T-helper 2 cell treated with Interferon-gamma antibody and Interleukin-4, amounts not matched to agents 100 ng/mL and 5 ng/mL, for 36 hours (primary cell): ENCODE measurements around the gene NPW. TPM values are rescaled to one million over a fixed set of nuclear protein-coding genes. Genes with fewer than 3 reads are reported as not detected.
"Not testable (repeated sequence)": the region's sequence is repeated elsewhere in the genome, so short reads cannot be mapped to it uniquely, and the experiment has no call there.

Source experiments
- intact Hi-C: fragments of 100-400 bp; cut with micrococcal nuclease; formaldehyde crosslinking; loops from one replicate; pipeline ENCODE4 v1.15.1; 2023
- total RNA-seq: library from RNA; stranded (reverse); gene quantifications from 2 replicates; pipeline ENCODE4 v1.2.3, GENCODE V29; 2022

Gene NPW
- total RNA-seq, 1 donor from 2014 or later, result 0.70 TPM

- intact Hi-C loops, result no loop called here
These were observed 13.7 kb downstream of the NPW start for GRCh38 chr16:2033057-2033908.

- intact Hi-C loops, result not testable (repeated sequence)
These were observed 14.5 kb downstream of the NPW start for GRCh38 chr16:2033909-2034695.

- intact Hi-C loops, result no loop called here
These were observed 15.3 kb downstream of the NPW start for GRCh38 chr16:2034696-2035430.

- intact Hi-C loops, result no loop called here
These were observed 16.0 kb downstream of the NPW start for GRCh38 chr16:2035431-2036199.

GRCh38 chr16:2036200-2036966, 16.8 kb downstream of the NPW start:
- intact Hi-C loops, result no loop called here

GRCh38 chr16:2037115-2037514, 17.5 kb downstream of the NPW start:
- intact Hi-C loops, result no loop called here

- intact Hi-C loops, result no loop called here
These were observed 18.2 kb downstream of the NPW start for GRCh38 chr16:2037647-2038381.

- intact Hi-C loops, result no loop called here
These were observed 19.0 kb downstream of the NPW start for GRCh38 chr16:2038382-2039231.

- intact Hi-C loops, result no loop called here
These were observed 19.9 kb downstream of the NPW start for GRCh38 chr16:2039274-2040031.

GRCh38 chr16:2040041-2040786, 20.6 kb downstream of the NPW start:
- intact Hi-C loops, result no loop called here

GRCh38 chr16:2040787-2041522, 21.4 kb downstream of the NPW start:
- intact Hi-C loops, result no loop called here

GRCh38 chr16:2042171-2042985, 22.8 kb downstream of the NPW start:
- intact Hi-C loops, result no loop called here

GRCh38 chr16:2042986-2043666, 23.5 kb downstream of the NPW start:
- intact Hi-C loops, result no loop called here

GRCh38 chr16:2043667-2044451, 24.3 kb downstream of the NPW start:
- intact Hi-C loops, result no loop called here
